ENCODE results near the gene SMYD2. TPM values are rescaled to one million over a fixed set of nuclear protein-coding genes. Genes with fewer than 3 reads are reported as not detected.

The SMYD2 gene
- total and polyA plus RNA-seq, 2 of the 8 experiments (the other 6 are each of a cell fraction or from before 2014, with no cell fraction given), result 3.0 to 5.2 TPM

DNA sequence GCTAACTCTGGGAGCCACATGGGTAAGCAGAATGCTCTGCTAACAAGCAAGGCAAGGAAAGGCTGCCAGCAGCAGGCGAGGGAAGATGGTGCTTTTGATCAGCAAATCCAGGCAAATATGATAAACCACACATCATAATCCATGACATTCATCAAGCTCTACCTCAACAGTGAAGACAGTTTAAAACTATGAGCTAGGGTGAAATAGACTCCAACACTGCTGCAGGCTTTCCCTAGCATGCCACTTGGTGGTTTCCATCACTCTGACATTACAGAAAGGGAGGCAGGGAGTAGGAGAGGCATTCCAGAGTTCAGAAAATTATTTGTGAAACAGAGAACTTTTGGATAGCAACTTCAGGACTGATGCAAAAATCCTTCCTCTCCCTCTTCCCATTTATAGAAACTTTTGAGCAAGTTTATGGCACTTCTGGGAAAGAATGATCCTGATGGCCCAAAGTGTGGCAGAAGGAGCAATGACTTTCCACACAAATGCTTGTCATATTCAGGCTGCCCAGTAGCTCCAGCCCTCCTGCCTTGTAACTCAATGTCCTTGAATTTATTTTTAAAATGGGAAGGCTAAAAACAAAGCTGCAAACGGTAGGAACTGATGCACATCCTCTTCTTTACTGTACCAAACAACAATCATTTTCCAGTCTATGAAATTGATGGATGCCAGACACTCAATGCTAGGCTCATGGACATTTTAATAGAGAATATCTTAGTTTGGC, 70.8 kb downstream of the SMYD2 start:
- Histone ChIP-seq H3K4ac (replicated peaks; ENCODE audit: insufficient read length, low read depth, low read length) (no peak overlapping the region), H3K23ac (ENCODE audit: insufficient read length) (no peak overlapping the region), H2AFZ (ENCODE audit: low read length) (no peak overlapping the region), H3K4me3 (ENCODE audit: extremely low read depth in 1 of 4, insufficient read depth in 2 of 4, low read depth in 3 of 4, low read length in 4 of 4) (no peak overlapping the region), H3K4me2 (ENCODE audit: insufficient read depth in 1 of 2, low read depth in 2 of 2, low read length in 2 of 2) (no peak overlapping the region), H2BK12ac (ENCODE audit: low read depth, low read length) (no peak overlapping the region), H2BK120ac (replicated peaks; ENCODE audit: low read depth, low read length) (no peak overlapping the region), H2AK5ac (ENCODE audit: low read depth, low read length) (no peak overlapping the region; the same call in 1 of the 2 replicates), H3K79me1 (ENCODE audit: low read depth, low read length) (no peaks in the 10 kb centered on the region), H3K27ac (ENCODE audit: low read depth, low read length) (no peak overlapping the region), H3K4me1 (replicated peaks in 1 of 4; ENCODE audit: control insufficient read depth in 3 of 4, insufficient read depth in 4 of 4, low read length in 3 of 4) (peaks cover 3 to 14% (median 6%) of the 10 kb centered on the region in 4 experiments), H4K8ac (ENCODE audit: extremely low read depth, insufficient read depth, low read length) (no peak overlapping the region), H3K9me3 (ENCODE audit: insufficient read depth in 2 of 2, low read depth in 1 of 2, low read length in 1 of 2) (peaks cover 0 to 2% of the 10 kb centered on the region in 2 experiments; a peak in 1 of 4 replicates), H2BK15ac (ENCODE audit: low read length) (no peak overlapping the region), H3K56ac (replicated peaks; ENCODE audit: insufficient read length, low read depth, low read length) (no peak overlapping the region), H3K36me3 (ENCODE audit: control insufficient read depth in 2 of 4, insufficient read depth in 4 of 4, low read length in 3 of 4) (peaks cover 0 to 25% (median 14%) of the 10 kb centered on the region in 4 experiments; a peak in 5 of 8 replicates), H4K5ac (ENCODE audit: insufficient read length, low read depth, low read length) (no peak overlapping the region), H4K20me1 (replicated peaks in 1 of 2; ENCODE audit: control insufficient read depth in 1 of 2, insufficient read depth in 2 of 2, low read length in 2 of 2) (no peaks in the 10 kb centered on the region), H3K18ac (ENCODE audit: extremely low read depth, low read length) (no peak overlapping the region), H2BK20ac (ENCODE audit: low read length) (no peak overlapping the region), H3K23me2 (ENCODE audit: low read depth, low read length) (no peaks in the 10 kb centered on the region), H2BK5ac (ENCODE audit: low read depth, low read length) (0 out of 2 replicates have a peak overlapping the region, but pooled peaks have one; percentile 38), H3K79me2 (ENCODE audit: control insufficient read depth in 1 of 2, insufficient read depth in 2 of 2, low read length in 2 of 2) (no peaks in the 10 kb centered on the region), H3K14ac (ENCODE audit: insufficient read length) (no peak overlapping the region), H3K9ac (replicated peaks in 1 of 4; ENCODE audit: extremely low read depth in 1 of 4, low read depth in 3 of 4, low read length in 3 of 4) (no peak overlapping the region), H4K91ac (replicated peaks; ENCODE audit: insufficient read length, low read length) (no peak overlapping the region), H3K27me3 (replicated peaks in 1 of 4; ENCODE audit: control insufficient read depth in 3 of 4, extremely low read depth in 1 of 4, insufficient read depth in 3 of 4, low read length in 3 of 4) (no peaks in the 10 kb centered on the region)
- FAIRE-seq, result no peak
- CTCF ChIA-PET (ENCODE audit: partially characterized antibody), result interaction anchor here (1.2 to 11.1 kb wide), 5 partner anchors 10 to 232 kb away, joined by 3 to 124 read pairs (median 7); no protein-coding TSS in a partner anchor
- no peak for DNase-seq (ENCODE audit: low read depth in 1 of 2, low spot score in 2 of 2)
- POLR2A ChIA-PET (ENCODE audit: partially characterized antibody), result interaction anchor here (1.5 kb wide), 1 partner anchor 9 kb away, joined by 4 read pairs; no protein-coding TSS in a partner anchor
- 93% methylated on average over 2 of the region's 2 CpGs; no CpG with 5 or more reads in 1 of the 2 experiments for WGBS, 2 experiments (ENCODE audit: extremely low coverage in 1 of 2, insufficient coverage in 1 of 2, insufficient read length in 1 of 2, insufficient replicate concordance in 2 of 2, low coverage in 1 of 2, low lambda C conversion rate in 2 of 2, missing lambda C conversion rate in 1 of 2)
- no peak for TF ChIP-seq BCL11A (IDR thresholded peaks at IDR 0.05; ENCODE audit: low read depth in 2 of 2, low read length in 2 of 2)
- no peak for TF ChIP-seq NANOG (IDR thresholded peaks at IDR 0.05; ENCODE audit: insufficient read depth, low read depth, low read length, poor library complexity, severe bottlenecking)
- TF ChIP-seq TAF1 (IDR thresholded peaks at IDR 0.05; ENCODE audit: low read depth, low read length), result no peak
- no peak for TF ChIP-seq SP4 (IDR thresholded peaks at IDR 0.05; ENCODE audit: low read length)
- TF ChIP-seq EP300 (IDR thresholded peaks at IDR 0.05; ENCODE audit: borderline replicate concordance in 1 of 2, low read depth in 2 of 2, low read length in 2 of 2), result no peak
- TF ChIP-seq GTF2F1 (IDR thresholded peaks at IDR 0.05; ENCODE audit: borderline replicate concordance, low read depth, low read length), result no peak
- TF ChIP-seq RAD21 (IDR thresholded peaks at IDR 0.05 in 1 of 2, conservative IDR thresholded peaks at IDR 0.05 in 1 of 2; ENCODE audit: low read depth in 2 of 2, low read length in 2 of 2), result no peak
- TF ChIP-seq SUZ12 (IDR thresholded peaks at IDR 0.05; ENCODE audit: low read length), result no peak
- no peak for TF ChIP-seq RBBP5 (IDR thresholded peaks at IDR 0.05; ENCODE audit: borderline replicate concordance, low read depth, low read length)
- TF ChIP-seq, protein P1, sequence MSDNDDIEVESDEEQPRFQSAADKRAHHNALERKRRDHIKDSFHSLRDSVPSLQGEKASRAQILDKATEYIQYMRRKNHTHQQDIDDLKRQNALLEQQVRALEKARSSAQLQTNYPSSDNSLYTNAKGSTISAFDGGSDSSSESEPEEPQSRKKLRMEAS (IDR thresholded peaks at IDR 0.05), result no peak
- TF ChIP-seq CEBPB (IDR thresholded peaks at IDR 0.05; ENCODE audit: low read depth, low read length), result no peak
- TF ChIP-seq SP2 (IDR thresholded peaks at IDR 0.05; ENCODE audit: low read length), result no peak

All from H1 (cell line).